ENCODE data around the gene ARID5B.

- TF ChIP-seq CTCF (IDR thresholded peaks at IDR 0.05): no peak
- TF ChIP-seq POLR2AphosphoS5 (IDR thresholded peaks at IDR 0.05): no peak
These were observed 208.2 kb downstream of the ARID5B start for GRCh38 chr10:62109587-62110293.

Measured in prostate gland (tissue), 2 donors.